Endometrial microvascular endothelial cells (primary cell): ENCODE results near the gene OR10D3. TPM values are rescaled to one million over a fixed set of nuclear protein-coding genes. Genes with fewer than 3 reads are reported as not detected.
"Not testable (repeated sequence)": the region's sequence is repeated elsewhere in the genome, so short reads cannot be mapped to it uniquely, and the experiment has no call there.

Source experiments
- in situ Hi-C: cut with HindIII; loops from 2 replicates; pipeline ENCODE4 v1.10.0; 2017; ENCODE audit warnings: low sequenced_read_pairs, low pct_unique_long_range_greater_than_20kb; ENCODE audit errors: inconsistent ontology term
- total RNA-seq: library from RNA; depleted of rRNA; stranded (reverse); fragments of >200 nt; gene quantifications from one replicate; pipeline ENCODE4 v1.2.3, GENCODE V29; 2015; ENCODE audit errors: inconsistent ontology term

OR10D3 gene
- total RNA-seq, 1 donor from 2014 or later, result not detected

GRCh38 chr11:124193221-124194010 is 10.3 kb downstream of the OR10D3 start:
- in situ Hi-C loops, result no loop called here

GRCh38 chr11:124194293-124195188 is 11.4 kb downstream of the OR10D3 start:
- in situ Hi-C loops, result no loop called here

- in situ Hi-C loops, result no loop called here
These were observed 12.1 kb downstream of the OR10D3 start for GRCh38 chr11:124195189-124195734.

GRCh38 chr11:124197999-124198398 is 14.9 kb downstream of the OR10D3 start:
- in situ Hi-C loops, result no loop called here

GRCh38 chr11:124198897-124199296 is 15.8 kb downstream of the OR10D3 start:
- in situ Hi-C loops, result no loop called here

GRCh38 chr11:124199702-124200101 is 16.6 kb downstream of the OR10D3 start:
- in situ Hi-C loops, result no loop called here

GRCh38 chr11:124200671-124201070 is 17.5 kb downstream of the OR10D3 start:
- in situ Hi-C loops, result no loop called here

- in situ Hi-C loops, result no loop called here
These were observed 19.8 kb downstream of the OR10D3 start for GRCh38 chr11:124202951-124203350.

GRCh38 chr11:124204008-124204407 is 20.9 kb downstream of the OR10D3 start:
- in situ Hi-C loops, result no loop called here

- in situ Hi-C loops, result no loop called here
These were observed 24.1 kb downstream of the OR10D3 start for GRCh38 chr11:124207102-124207792.

GRCh38 chr11:124209824-124210357 is 26.7 kb downstream of the OR10D3 start:
- in situ Hi-C loops, result no loop called here

GRCh38 chr11:124210421-124210820 is 27.3 kb downstream of the OR10D3 start:
- in situ Hi-C loops, result no loop called here

GRCh38 chr11:124211321-124211720 is 28.2 kb downstream of the OR10D3 start:
- in situ Hi-C loops, result no loop called here

- in situ Hi-C loops, result no loop called here
These were observed 30.9 kb downstream of the OR10D3 start for GRCh38 chr11:124214027-124214426.

- in situ Hi-C loops, result no loop called here
These were observed 36.0 kb downstream of the OR10D3 start for GRCh38 chr11:124219126-124219525.

GRCh38 chr11:124222407-124222806 is 39.3 kb downstream of the OR10D3 start:
- in situ Hi-C loops, result no loop called here

GRCh38 chr11:124224618-124225423 is 41.7 kb downstream of the OR10D3 start:
- in situ Hi-C loops, result not testable (repeated sequence)

GRCh38 chr11:124225471-124225870 is 42.3 kb downstream of the OR10D3 start:
- in situ Hi-C loops, result no loop called here
